Endodermal cell (in vitro differentiated cells): ENCODE data around the gene ALDH1A3. TPM values are rescaled to one million over a fixed set of nuclear protein-coding genes. Genes with fewer than 3 reads are reported as not detected.
A peak's percentile ranks its signal among the peaks of the same experiment; 100 is the strongest.

Experiments
- DNase-seq: peaks from one replicate; pipeline ENCODE4 v3.0.0-alpha.2; 2017
- H3K27ac ChIP-seq: 2 replicates; pipeline ENCODE4 v1.5.1; 2013; ENCODE audit warnings: mild to moderate bottlenecking, low read depth, low read length, moderate library complexity
- H3K27me3 ChIP-seq: 2 replicates; pipeline ENCODE4 v1.6.1; 2013; ENCODE audit warnings: mild to moderate bottlenecking, low read length, moderate library complexity; ENCODE audit not compliant: insufficient read depth, control insufficient read depth, poor library complexity, severe bottlenecking
- H3K36me3 ChIP-seq: 2 replicates; pipeline ENCODE4 v1.7.0; 2013; ENCODE audit warnings: mild to moderate bottlenecking, low read length, moderate library complexity; ENCODE audit not compliant: control insufficient read depth, insufficient read depth
- H3K4me1 ChIP-seq: one replicate; pipeline ENCODE4 v1.7.0; 2013; ENCODE audit warnings: low read length; ENCODE audit not compliant: control insufficient read depth, insufficient read depth
- H3K4me3 ChIP-seq: 2 replicates; pipeline ENCODE4 v1.5.1; 2013; ENCODE audit warnings: mild to moderate bottlenecking, low read length, moderate library complexity
- H3K9ac ChIP-seq: 2 replicates; pipeline ENCODE4 v1.6.1; 2013; ENCODE audit warnings: mild to moderate bottlenecking, low read length, moderate library complexity; ENCODE audit not compliant: poor library complexity, severe bottlenecking; ENCODE audit errors: extremely low read depth
- H3K9me3 ChIP-seq: 2 replicates; pipeline ENCODE4 v1.6.1; 2013; ENCODE audit warnings: mild to moderate bottlenecking, low read length, moderate library complexity; ENCODE audit not compliant: control insufficient read depth
- H3K27ac Mint-ChIP-seq: 2 replicates; pipeline ENCODE4 v1.8.0; 2020; ENCODE audit warnings: mixed read lengths
- H3K27me3 Mint-ChIP-seq: 2 replicates; pipeline ENCODE4 v1.8.0; 2021; ENCODE audit warnings: mild to moderate bottlenecking, mixed read lengths; ENCODE audit not compliant: insufficient read depth
- H3K36me3 Mint-ChIP-seq: 2 replicates; pipeline ENCODE4 v1.8.0; 2020; ENCODE audit warnings: low read depth, mixed read lengths
- H3K4me1 Mint-ChIP-seq: 2 replicates; pipeline ENCODE4 v1.8.0; 2020; ENCODE audit warnings: mixed read lengths
- H3K4me3 Mint-ChIP-seq: 2 replicates; pipeline ENCODE4 v1.8.0; 2020; ENCODE audit warnings: mild to moderate bottlenecking, moderate library complexity, mixed read lengths
- H3K9me3 Mint-ChIP-seq: 2 replicates; pipeline ENCODE4 v1.8.0; 2020; ENCODE audit warnings: mild to moderate bottlenecking, mixed read lengths
- WGBS, 2 experiments: methylation state at CpG; one replicate each; pipeline versions ENCODE4 v1.1.5 to v1.1.7; 2013; ENCODE audit warnings: missing lambda C conversion rate in 2 of 2, mixed read lengths in 1 of 2; ENCODE audit not compliant: insufficient coverage in 1 of 2, insufficient read length in 1 of 2; 5-methylcytosine and 5-hydroxymethylcytosine counted together
- total RNA-seq, 2 donors: library from RNA; stranded (reverse); fragmentation: NEBNext Ultra II Directional in 1 of 2; extraction: Animal tissue kit (Norgen Biotek cat#: 25700) in 1 of 2; gene quantifications; 2 replicates in 1 of 2; 3 replicates in 1 of 2; pipeline ENCODE4 v1.2.1, GENCODE V29; 2021
- TF ChIP-seq, protein P1 (sequence below): fragments of 200-600 bp; sonication (generic); conservative IDR thresholded peaks from 2 replicates; pipeline ENCODE4 v1.5.0; 2021; ENCODE audit warnings: antibody characterized with exemption, mild to moderate bottlenecking

The ALDH1A3 gene
- total RNA-seq, 2 donors from 2014 or later = 6.9 to 7.3 TPM

DNA sequence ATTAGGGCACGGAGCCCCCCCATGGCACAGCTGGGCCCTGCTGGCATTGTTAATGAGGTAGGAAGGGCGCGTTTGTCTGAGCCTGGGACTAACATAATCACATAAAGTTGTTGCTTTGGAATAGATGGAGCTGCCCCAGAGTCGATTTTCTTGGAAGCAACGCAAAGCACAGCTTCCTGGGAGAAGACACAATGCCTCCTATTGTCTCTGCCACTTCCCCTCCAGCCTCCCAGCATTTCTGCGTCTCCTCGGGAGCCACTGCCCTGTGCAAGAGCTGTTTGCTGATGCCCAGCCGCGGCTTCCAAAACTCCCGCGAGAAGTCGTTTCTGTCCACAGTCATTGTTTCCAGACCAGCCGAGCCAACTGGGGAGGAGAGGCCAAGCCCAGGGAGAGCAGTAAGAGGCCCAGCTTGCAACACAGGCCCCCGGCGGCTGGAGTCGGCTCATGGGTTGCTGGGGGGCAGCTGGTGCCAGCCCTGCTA lies 18.1 kb upstream of the ALDH1A3 start:
- TF ChIP-seq, protein P1, sequence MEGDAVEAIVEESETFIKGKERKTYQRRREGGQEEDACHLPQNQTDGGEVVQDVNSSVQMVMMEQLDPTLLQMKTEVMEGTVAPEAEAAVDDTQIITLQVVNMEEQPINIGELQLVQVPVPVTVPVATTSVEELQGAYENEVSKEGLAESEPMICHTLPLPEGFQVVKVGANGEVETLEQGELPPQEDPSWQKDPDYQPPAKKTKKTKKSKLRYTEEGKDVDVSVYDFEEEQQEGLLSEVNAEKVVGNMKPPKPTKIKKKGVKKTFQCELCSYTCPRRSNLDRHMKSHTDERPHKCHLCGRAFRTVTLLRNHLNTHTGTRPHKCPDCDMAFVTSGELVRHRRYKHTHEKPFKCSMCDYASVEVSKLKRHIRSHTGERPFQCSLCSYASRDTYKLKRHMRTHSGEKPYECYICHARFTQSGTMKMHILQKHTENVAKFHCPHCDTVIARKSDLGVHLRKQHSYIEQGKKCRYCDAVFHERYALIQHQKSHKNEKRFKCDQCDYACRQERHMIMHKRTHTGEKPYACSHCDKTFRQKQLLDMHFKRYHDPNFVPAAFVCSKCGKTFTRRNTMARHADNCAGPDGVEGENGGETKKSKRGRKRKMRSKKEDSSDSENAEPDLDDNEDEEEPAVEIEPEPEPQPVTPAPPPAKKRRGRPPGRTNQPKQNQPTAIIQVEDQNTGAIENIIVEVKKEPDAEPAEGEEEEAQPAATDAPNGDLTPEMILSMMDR = no peak
- Histone ChIP-seq H3K27ac (no peak overlapping the region), H3K4me1 (no peaks in the 10 kb centered on the region), H3K9ac (no peak overlapping the region), H3K27me3 (no peaks in the 10 kb centered on the region), H3K9me3 (peaks cover 6% of the 10 kb centered on the region), H3K4me3 (no peak overlapping the region), H3K36me3 (no peaks in the 10 kb centered on the region)
- no peak overlapping the region for H3K27ac Mint-ChIP-seq
- 80 to 89% methylated on average over 13 to 16 of the region's 16 CpGs for WGBS, 2 experiments
- no peak overlapping the region for H3K4me3 Mint-ChIP-seq
- no peak for DNase-seq
- peaks cover 19% of the 10 kb centered on the region for H3K4me1 Mint-ChIP-seq
- H3K9me3 Mint-ChIP-seq = peaks cover 14% of the 10 kb centered on the region
- no peaks in the 10 kb centered on the region for H3K27me3 Mint-ChIP-seq
- H3K36me3 Mint-ChIP-seq = peaks cover 3% of the 10 kb centered on the region

DNA sequence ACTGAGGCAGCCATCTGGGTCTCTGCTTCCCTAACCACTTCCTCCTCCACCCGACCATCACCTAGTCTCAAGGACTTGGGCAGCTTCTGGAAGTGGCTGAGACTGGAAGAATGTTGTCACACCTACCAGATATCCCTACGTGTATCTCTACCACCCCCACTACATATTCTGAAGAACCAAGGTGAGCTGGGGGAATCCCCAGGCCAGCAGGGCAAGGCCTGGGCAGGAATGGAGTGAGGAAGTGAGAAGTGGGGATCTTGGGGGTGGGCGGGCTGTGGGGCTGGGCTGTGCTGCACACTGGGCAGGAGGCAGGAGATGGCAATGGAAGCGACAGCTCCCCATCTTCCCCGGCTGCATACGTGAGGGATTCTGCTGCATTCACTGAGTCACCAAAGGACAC lies 17.5 kb upstream of the ALDH1A3 start:
- DNase-seq = no peak
- H3K9me3 ChIP-seq = peaks cover 6% of the 10 kb centered on the region
- no peak overlapping the region for H3K9ac ChIP-seq
- no peak overlapping the region for H3K27ac ChIP-seq
- peaks cover 14% of the 10 kb centered on the region for H3K9me3 Mint-ChIP-seq
- peaks cover 19% of the 10 kb centered on the region for H3K4me1 Mint-ChIP-seq
- H3K4me3 ChIP-seq = no peak overlapping the region
- no peak overlapping the region for H3K27ac Mint-ChIP-seq
- TF ChIP-seq, protein P1 = no peak
- peaks cover 3% of the 10 kb centered on the region for H3K36me3 Mint-ChIP-seq
- no peaks in the 10 kb centered on the region for H3K27me3 Mint-ChIP-seq
- H3K27me3 ChIP-seq = no peaks in the 10 kb centered on the region
- no peaks in the 10 kb centered on the region for H3K36me3 ChIP-seq
- 92 to 100% methylated on average over 1 to 5 of the region's 6 CpGs for WGBS, 2 experiments
- H3K4me1 ChIP-seq = no peaks in the 10 kb centered on the region
- no peak overlapping the region for H3K4me3 Mint-ChIP-seq

DNA sequence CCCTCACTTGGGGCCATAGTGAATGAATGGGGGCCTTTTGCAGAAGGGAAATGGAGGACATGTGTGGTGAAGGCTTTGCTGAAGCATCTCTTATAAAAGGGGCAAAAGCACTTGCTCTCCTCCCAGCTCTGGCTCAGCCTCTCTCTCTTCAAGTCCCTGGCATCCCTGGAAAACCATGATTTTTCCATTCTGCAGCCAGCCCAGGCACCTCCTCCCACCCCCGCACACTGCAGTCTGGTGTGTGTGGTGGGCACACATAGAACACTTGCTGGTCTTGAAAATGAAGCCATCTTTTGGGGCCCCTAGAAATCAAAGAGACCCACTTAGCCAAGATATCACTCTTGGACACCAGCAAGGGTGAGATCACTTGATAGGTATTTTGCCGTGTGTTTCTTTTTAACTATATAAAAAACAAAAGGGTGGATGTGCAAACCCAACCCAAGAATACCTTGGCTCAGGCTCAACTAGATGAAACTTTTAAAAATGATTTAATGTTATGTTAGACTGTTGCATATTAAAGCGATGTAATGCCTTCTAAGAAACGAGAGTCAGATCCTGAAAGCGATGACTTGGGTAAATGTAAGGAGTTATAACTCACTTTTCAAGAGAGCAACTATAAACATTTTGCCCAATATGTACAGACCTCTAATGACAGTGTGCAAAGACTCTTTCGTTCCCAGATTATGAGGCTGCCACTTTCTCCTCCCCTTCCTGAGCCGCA lies 16.4 kb upstream of the ALDH1A3 start:
- no peaks in the 10 kb centered on the region for H3K36me3 ChIP-seq
- WGBS, 2 experiments = 87 to 94% methylated on average over 2 to 7 of the region's 7 CpGs
- H3K4me1 ChIP-seq = no peaks in the 10 kb centered on the region
- no peak overlapping the region for H3K27ac Mint-ChIP-seq
- H3K9me3 Mint-ChIP-seq = peaks cover 14% of the 10 kb centered on the region
- peak; percentile 10 for DNase-seq
- no peak overlapping the region for H3K4me3 Mint-ChIP-seq
- TF ChIP-seq, protein P1 = no peak
- H3K27me3 ChIP-seq = no peaks in the 10 kb centered on the region
- no peak overlapping the region for H3K9ac ChIP-seq
- H3K27me3 Mint-ChIP-seq = no peaks in the 10 kb centered on the region
- no peak overlapping the region for H3K27ac ChIP-seq
- peaks cover 22% of the 10 kb centered on the region for H3K4me1 Mint-ChIP-seq
- no peak overlapping the region for H3K4me3 ChIP-seq
- peaks cover 3% of the 10 kb centered on the region for H3K36me3 Mint-ChIP-seq
- H3K9me3 ChIP-seq = peaks cover 6% of the 10 kb centered on the region
